ENCODE data around the gene DOCK3.

DNA sequence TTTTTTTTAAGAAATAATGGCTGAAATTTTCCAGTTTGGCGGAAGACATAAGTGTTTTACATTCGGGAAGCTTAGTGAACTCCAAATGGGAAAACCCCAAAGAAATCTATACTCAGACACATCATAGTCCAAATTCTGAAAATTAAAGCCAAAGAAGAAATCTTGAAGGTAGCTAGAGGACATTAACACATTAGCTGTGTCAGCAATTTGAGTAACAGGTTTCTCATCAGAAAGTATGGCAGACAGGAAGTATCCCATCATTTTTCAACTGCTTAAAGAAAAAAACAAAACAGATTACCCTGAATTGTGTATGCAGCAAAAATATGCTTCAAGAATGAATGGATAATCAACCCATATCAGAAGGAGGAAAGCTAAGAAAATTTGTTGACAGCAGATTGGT, 261.7 kb downstream of the DOCK3 start:
- TF ChIP-seq, protein P1, sequence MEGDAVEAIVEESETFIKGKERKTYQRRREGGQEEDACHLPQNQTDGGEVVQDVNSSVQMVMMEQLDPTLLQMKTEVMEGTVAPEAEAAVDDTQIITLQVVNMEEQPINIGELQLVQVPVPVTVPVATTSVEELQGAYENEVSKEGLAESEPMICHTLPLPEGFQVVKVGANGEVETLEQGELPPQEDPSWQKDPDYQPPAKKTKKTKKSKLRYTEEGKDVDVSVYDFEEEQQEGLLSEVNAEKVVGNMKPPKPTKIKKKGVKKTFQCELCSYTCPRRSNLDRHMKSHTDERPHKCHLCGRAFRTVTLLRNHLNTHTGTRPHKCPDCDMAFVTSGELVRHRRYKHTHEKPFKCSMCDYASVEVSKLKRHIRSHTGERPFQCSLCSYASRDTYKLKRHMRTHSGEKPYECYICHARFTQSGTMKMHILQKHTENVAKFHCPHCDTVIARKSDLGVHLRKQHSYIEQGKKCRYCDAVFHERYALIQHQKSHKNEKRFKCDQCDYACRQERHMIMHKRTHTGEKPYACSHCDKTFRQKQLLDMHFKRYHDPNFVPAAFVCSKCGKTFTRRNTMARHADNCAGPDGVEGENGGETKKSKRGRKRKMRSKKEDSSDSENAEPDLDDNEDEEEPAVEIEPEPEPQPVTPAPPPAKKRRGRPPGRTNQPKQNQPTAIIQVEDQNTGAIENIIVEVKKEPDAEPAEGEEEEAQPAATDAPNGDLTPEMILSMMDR (IDR thresholded peaks at IDR 0.05; ENCODE audit: low read depth, low read length), result no peak
- TF ChIP-seq EZH2phosphoT487 (IDR thresholded peaks at IDR 0.05; ENCODE audit: low read depth), result no peak
